Measurements from ENCODE around the gene ZNF708. TPM values are rescaled to one million over a fixed set of nuclear protein-coding genes. Genes with fewer than 3 reads are reported as not detected.

Gene ZNF708
- total and polyA plus RNA-seq, 2 donors (not counting 1 experiment from before 2014, with no cell fraction given) = 6.2 to 37.7 TPM

DNA sequence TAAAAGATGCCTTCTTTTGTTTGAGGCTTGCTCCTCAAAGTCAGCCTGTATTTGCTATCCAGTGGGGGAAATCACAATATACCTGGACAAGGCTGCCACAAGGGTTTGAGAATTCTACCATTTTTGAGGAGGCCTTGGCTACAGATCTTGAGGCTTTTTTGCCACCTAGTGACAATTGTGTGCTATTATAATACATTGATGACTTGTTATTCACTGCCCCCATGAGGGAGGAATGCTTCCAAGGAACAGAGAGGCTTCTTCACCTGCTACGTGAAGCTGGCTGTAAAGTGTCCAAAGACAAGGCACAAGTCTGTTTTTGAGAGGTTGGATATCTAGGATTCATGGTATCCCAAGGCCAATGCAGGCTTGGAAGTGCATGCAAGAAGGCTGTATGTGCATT, 72.5 kb downstream of the ZNF708 start:
- H3K4me3 Mint-ChIP-seq = no peak overlapping the region
- no peak for DNase-seq
- no peak overlapping the region for H3K4me3 ChIP-seq (ENCODE audit: control extremely low read depth in 1 of 5, extremely low read depth in 1 of 5, insufficient read depth in 1 of 5, low read depth in 2 of 5, low read length in 4 of 5)
- 75% methylated on average over 1 of the region's 1 CpG for WGBS (ENCODE audit: insufficient coverage)
- peaks cover 0 to 27% (median 0%) of the 10 kb centered on the region in 3 donors for H3K9me3 ChIP-seq (ENCODE audit: control extremely low read depth in 1 of 3, control insufficient read depth in 2 of 3, insufficient read depth in 1 of 3, low read length in 2 of 3)
- H4K20me1 ChIP-seq (ENCODE audit: control insufficient read depth, insufficient read depth, low read length, poor library complexity, severe bottlenecking) = no peaks in the 10 kb centered on the region
- H3K27me3 Mint-ChIP-seq = no peaks in the 10 kb centered on the region
- H3K27ac Mint-ChIP-seq = no peak overlapping the region
- no peak overlapping the region for H3K27ac ChIP-seq (ENCODE audit: low read length in 2 of 2)
- H3K79me2 ChIP-seq (ENCODE audit: control insufficient read depth, insufficient read depth, low read length) = no peaks in the 10 kb centered on the region
- ChIA-PET CTCF (no interaction called here), POLR2A (no interaction called here)
- no peak for ATAC-seq (ENCODE audit: low read depth)
- H3K9ac ChIP-seq (ENCODE audit: low read length) = no peak overlapping the region
- no peak overlapping the region for H3K4me2 ChIP-seq (replicated peaks; ENCODE audit: low read depth, low read length, poor library complexity, severe bottlenecking)
- TF ChIP-seq, protein P1, sequence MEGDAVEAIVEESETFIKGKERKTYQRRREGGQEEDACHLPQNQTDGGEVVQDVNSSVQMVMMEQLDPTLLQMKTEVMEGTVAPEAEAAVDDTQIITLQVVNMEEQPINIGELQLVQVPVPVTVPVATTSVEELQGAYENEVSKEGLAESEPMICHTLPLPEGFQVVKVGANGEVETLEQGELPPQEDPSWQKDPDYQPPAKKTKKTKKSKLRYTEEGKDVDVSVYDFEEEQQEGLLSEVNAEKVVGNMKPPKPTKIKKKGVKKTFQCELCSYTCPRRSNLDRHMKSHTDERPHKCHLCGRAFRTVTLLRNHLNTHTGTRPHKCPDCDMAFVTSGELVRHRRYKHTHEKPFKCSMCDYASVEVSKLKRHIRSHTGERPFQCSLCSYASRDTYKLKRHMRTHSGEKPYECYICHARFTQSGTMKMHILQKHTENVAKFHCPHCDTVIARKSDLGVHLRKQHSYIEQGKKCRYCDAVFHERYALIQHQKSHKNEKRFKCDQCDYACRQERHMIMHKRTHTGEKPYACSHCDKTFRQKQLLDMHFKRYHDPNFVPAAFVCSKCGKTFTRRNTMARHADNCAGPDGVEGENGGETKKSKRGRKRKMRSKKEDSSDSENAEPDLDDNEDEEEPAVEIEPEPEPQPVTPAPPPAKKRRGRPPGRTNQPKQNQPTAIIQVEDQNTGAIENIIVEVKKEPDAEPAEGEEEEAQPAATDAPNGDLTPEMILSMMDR (IDR thresholded peaks at IDR 0.05) = no peak
- no peak for TF ChIP-seq EZH2 (IDR thresholded peaks at IDR 0.05; ENCODE audit: borderline replicate concordance, insufficient read depth, low read depth, low read length, poor library complexity, severe bottlenecking)
- H3K4me1 Mint-ChIP-seq = no peaks in the 10 kb centered on the region
- peaks cover 2% of the 10 kb centered on the region for H3K9me3 Mint-ChIP-seq (ENCODE audit: insufficient read depth)
- no peak overlapping the region for H2AFZ ChIP-seq (ENCODE audit: insufficient read depth, low read depth, low read length, poor library complexity, severe bottlenecking)
- no peaks in the 10 kb centered on the region for H3K27me3 ChIP-seq (replicated peaks in 1 of 4; ENCODE audit: control extremely low read depth in 1 of 4, control insufficient read depth in 3 of 4, insufficient read depth in 4 of 4, low read length in 3 of 4)
- intact Hi-C loops (cut with micrococcal nuclease) = no loop called here
- no peaks in the 10 kb centered on the region for H3K4me1 ChIP-seq (ENCODE audit: control insufficient read depth in 2 of 2, insufficient read depth in 2 of 2, low read length in 2 of 2)
- no peaks in the 10 kb centered on the region for H3K36me3 ChIP-seq (replicated peaks in 1 of 2; ENCODE audit: control extremely low read depth in 1 of 2, control insufficient read depth in 1 of 2, extremely low read depth in 1 of 2, insufficient read depth in 2 of 2, low read length in 1 of 2)

Other genes with a start within 250 kb of the ZNF708 start
- 10.7 and 11.9 TPM in 2 replicates for gene ZNF714, start 247.2 kb downstream of the ZNF708 start, total RNA-seq
- 4.4 and 5.3 TPM in 2 replicates for gene ZNF714, start 247.2 kb downstream of the ZNF708 start, polyA plus RNA-seq
- gene ZNF431, start 187.4 kb downstream of the ZNF708 start, total RNA-seq = 40.7 and 50.0 TPM in 2 replicates
- gene ZNF431, start 187.4 kb downstream of the ZNF708 start, polyA plus RNA-seq = 19.8 and 22.3 TPM in 2 replicates
- 26.8 and 27.1 TPM in 2 replicates for gene ZNF738, start 29.6 kb upstream of the ZNF708 start, total RNA-seq
- 7.0 and 14.6 TPM in 2 replicates for gene ZNF738, start 29.6 kb upstream of the ZNF708 start, polyA plus RNA-seq
- 79.0 and 85.3 TPM in 2 replicates for gene ZNF493, start 67.7 kb upstream of the ZNF708 start, total RNA-seq
- gene ZNF493, start 67.7 kb upstream of the ZNF708 start, polyA plus RNA-seq = 11.2 and 12.6 TPM in 2 replicates
- gene ZNF429, start 176.2 kb upstream of the ZNF708 start, total RNA-seq = 23.2 and 29.4 TPM in 2 replicates
- gene ZNF429, start 176.2 kb upstream of the ZNF708 start, polyA plus RNA-seq = 9.1 and 15.8 TPM in 2 replicates

All from B cell (primary cell).